ENCODE results near the gene TTC36. TPM values are rescaled to one million over a fixed set of nuclear protein-coding genes. Genes with fewer than 3 reads are reported as not detected.
A peak's percentile ranks its signal among the peaks of the same experiment; 100 is the strongest.
"Not testable (repeated sequence)": the region's sequence is repeated elsewhere in the genome, so short reads cannot be mapped to it uniquely, and the experiment has no call there.

TTC36 gene
- total and polyA plus RNA-seq, 2 experiments from 2014 or later = 0.40 to 1.0 TPM

DNA sequence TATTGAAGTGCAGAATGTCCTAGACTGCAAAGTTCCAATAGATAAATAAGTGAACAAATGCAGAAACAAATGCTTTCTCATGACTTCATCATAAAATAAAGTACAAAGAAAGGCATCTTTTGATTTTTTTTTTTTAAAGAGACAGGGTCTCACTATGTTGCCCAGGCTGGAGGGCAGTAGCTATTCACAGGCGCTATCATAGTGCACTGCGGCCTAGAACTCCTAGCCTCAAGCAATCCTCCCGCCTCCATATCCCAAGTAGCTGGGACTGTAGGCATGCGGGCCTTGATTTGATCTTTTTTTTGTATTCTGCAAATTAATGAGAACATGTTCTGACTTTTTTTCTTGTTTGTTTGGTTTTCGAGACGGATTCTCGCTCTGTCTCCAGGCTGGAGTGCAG, 47.4 kb downstream of the TTC36 start:
- H3K27ac Mint-ChIP-seq = no peak overlapping the region
- DNase-seq (ENCODE audit: low spot score) = no peak
- H3K9me2 ChIP-seq (ENCODE audit: insufficient read depth) = no peaks in the 10 kb centered on the region
- ATAC-seq = no peak
- H4K20me1 ChIP-seq (replicated peaks; ENCODE audit: insufficient read depth) = peaks cover 47% of the 10 kb centered on the region
- peak overlapping the region; percentile 6; the same call in 1 of the 3 replicates for H3K4me3 Mint-ChIP-seq
- peaks cover 7% of the 10 kb centered on the region; the same call in 2 of the 3 replicates for H3K4me1 Mint-ChIP-seq
- peaks cover 73% of the 10 kb centered on the region for H3K79me2 ChIP-seq (replicated peaks; ENCODE audit: insufficient read depth)
- H3K9me3 Mint-ChIP-seq = no peaks in the 10 kb centered on the region
- no peaks in the 10 kb centered on the region for H3K27me3 ChIP-seq (ENCODE audit: insufficient read depth)
- H3K4me1 ChIP-seq (ENCODE audit: insufficient read depth) = peaks cover 6% of the 10 kb centered on the region
- H3K27ac ChIP-seq (ENCODE audit: low read depth) = no peak overlapping the region
- H3K27me3 Mint-ChIP-seq (ENCODE audit: insufficient read depth, low read depth, poor library complexity) = peaks cover 4% of the 10 kb centered on the region
- no peak overlapping the region for H3K4me3 ChIP-seq
- H3F3A ChIP-seq (replicated peaks; ENCODE audit: low read depth) = peaks cover 2% of the 10 kb centered on the region; the same call in 1 of the 2 replicates
- H3K4me2 ChIP-seq = no peak overlapping the region
- no peaks in the 10 kb centered on the region for H3K36me3 ChIP-seq (ENCODE audit: insufficient read depth)
- TF ChIP-seq POLR2AphosphoS5 (IDR thresholded peaks at IDR 0.05; ENCODE audit: low read depth) = no peak
- TF ChIP-seq EZH2 (IDR thresholded peaks at IDR 0.05; ENCODE audit: low read depth, unreplicated experiment) = no peak
- no peak for TF ChIP-seq ZNF331 (CRISPR knock-in tag; IDR thresholded peaks at IDR 0.05; ENCODE audit: low read depth)
- TF ChIP-seq, protein P1, sequence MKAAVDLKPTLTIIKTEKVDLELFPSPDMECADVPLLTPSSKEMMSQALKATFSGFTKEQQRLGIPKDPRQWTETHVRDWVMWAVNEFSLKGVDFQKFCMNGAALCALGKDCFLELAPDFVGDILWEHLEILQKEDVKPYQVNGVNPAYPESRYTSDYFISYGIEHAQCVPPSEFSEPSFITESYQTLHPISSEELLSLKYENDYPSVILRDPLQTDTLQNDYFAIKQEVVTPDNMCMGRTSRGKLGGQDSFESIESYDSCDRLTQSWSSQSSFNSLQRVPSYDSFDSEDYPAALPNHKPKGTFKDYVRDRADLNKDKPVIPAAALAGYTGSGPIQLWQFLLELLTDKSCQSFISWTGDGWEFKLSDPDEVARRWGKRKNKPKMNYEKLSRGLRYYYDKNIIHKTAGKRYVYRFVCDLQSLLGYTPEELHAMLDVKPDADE (IDR thresholded peaks at IDR 0.05) = no peak
- no peaks in the 10 kb centered on the region for H3K36me3 Mint-ChIP-seq (ENCODE audit: low read depth)
- no peak overlapping the region for H2AFZ ChIP-seq

DNA sequence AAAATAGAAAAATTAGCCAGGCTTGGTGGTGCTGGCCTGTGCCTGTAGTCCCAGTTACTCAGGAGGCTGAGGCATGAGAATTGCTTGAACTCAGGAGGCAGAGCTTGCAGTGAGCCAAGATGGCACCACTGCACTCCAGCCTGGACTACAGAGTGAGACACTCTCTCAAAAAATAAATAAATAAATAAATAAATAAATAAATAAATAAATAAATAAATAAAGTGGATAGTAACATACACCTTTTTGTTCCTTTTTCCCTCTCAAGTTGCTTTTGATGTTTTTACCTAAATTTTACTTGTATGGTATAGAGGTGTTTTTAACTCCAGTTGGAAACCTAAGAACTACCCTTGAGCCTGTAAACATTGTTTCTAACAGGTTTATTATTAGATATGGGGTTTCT, 50.7 kb downstream of the TTC36 start:
- not testable (repeated sequence) for H3K9me2 ChIP-seq (ENCODE audit: insufficient read depth); DNase-seq (ENCODE audit: low spot score); ATAC-seq; H3K36me3 ChIP-seq (ENCODE audit: insufficient read depth); H3K4me3 Mint-ChIP-seq; H3K4me3 ChIP-seq; H3K9me3 Mint-ChIP-seq; H3K27ac ChIP-seq (ENCODE audit: low read depth); H3K4me1 Mint-ChIP-seq; H3K4me1 ChIP-seq (ENCODE audit: insufficient read depth); H3K27me3 Mint-ChIP-seq (ENCODE audit: insufficient read depth, low read depth, poor library complexity); H3F3A ChIP-seq (replicated peaks; ENCODE audit: low read depth); H2AFZ ChIP-seq; H3K4me2 ChIP-seq; H3K27ac Mint-ChIP-seq; H3K27me3 ChIP-seq (ENCODE audit: insufficient read depth)
- H3K36me3 Mint-ChIP-seq (ENCODE audit: low read depth) = peaks cover 11% of the 10 kb centered on the region
- H4K20me1 ChIP-seq (replicated peaks; ENCODE audit: insufficient read depth) = peaks cover 63% of the 10 kb centered on the region
- peaks cover 85% of the 10 kb centered on the region for H3K79me2 ChIP-seq (replicated peaks; ENCODE audit: insufficient read depth)

Other genes with a start within 250 kb of the TTC36 start
- not detected in 2 replicates for gene CD3E, start 222.7 kb upstream of the TTC36 start, total RNA-seq (2014; rRNA removed; shearing (Covaris generic))
- gene CD3E, start 222.7 kb upstream of the TTC36 start, polyA plus RNA-seq (2016; fragmentation: Nextera tagmentation; extraction: Ambion mirVana) = not detected in 2 replicates
- gene CD3D, start 184.8 kb upstream of the TTC36 start, total RNA-seq (2014; rRNA removed; shearing (Covaris generic)) = not detected in 2 replicates
- not detected in 2 replicates for gene CD3D, start 184.8 kb upstream of the TTC36 start, polyA plus RNA-seq (2016; fragmentation: Nextera tagmentation; extraction: Ambion mirVana)
- gene CD3G, start 183.1 kb upstream of the TTC36 start, total RNA-seq (2014; rRNA removed; shearing (Covaris generic)) = not detected in 2 replicates
- gene CD3G, start 183.1 kb upstream of the TTC36 start, polyA plus RNA-seq (2016; fragmentation: Nextera tagmentation; extraction: Ambion mirVana) = not detected in 2 replicates
- gene UBE4A, start 167.9 kb upstream of the TTC36 start, total RNA-seq (2014; rRNA removed; shearing (Covaris generic)) = 42.2 and 42.8 TPM in 2 replicates
- gene UBE4A, start 167.9 kb upstream of the TTC36 start, polyA plus RNA-seq (2016; fragmentation: Nextera tagmentation; extraction: Ambion mirVana) = 9.9 and 11.8 TPM in 2 replicates
- gene ATP5MG, start 125.9 kb upstream of the TTC36 start, total RNA-seq (2014; rRNA removed; shearing (Covaris generic)) = 41.7 and 50.1 TPM in 2 replicates
- gene ATP5MG, start 125.9 kb upstream of the TTC36 start, polyA plus RNA-seq (2016; fragmentation: Nextera tagmentation; extraction: Ambion mirVana) = 987 and 1,075 TPM in 2 replicates
- gene KMT2A, start 91.0 kb upstream of the TTC36 start, total RNA-seq (2014; rRNA removed; shearing (Covaris generic)) = 66.6 and 72.2 TPM in 2 replicates
- 29.0 and 34.3 TPM in 2 replicates for gene KMT2A, start 91.0 kb upstream of the TTC36 start, polyA plus RNA-seq (2016; fragmentation: Nextera tagmentation; extraction: Ambion mirVana)
- 17.7 and 25.4 TPM in 2 replicates for gene TMEM25, start 3.7 kb downstream of the TTC36 start, total RNA-seq (2014; rRNA removed; shearing (Covaris generic))
- 11.4 and 11.7 TPM in 2 replicates for gene TMEM25, start 3.7 kb downstream of the TTC36 start, polyA plus RNA-seq (2016; fragmentation: Nextera tagmentation; extraction: Ambion mirVana)
- gene IFT46, start 38.5 kb downstream of the TTC36 start, total RNA-seq (2014; rRNA removed; shearing (Covaris generic)) = 11.1 and 12.8 TPM in 2 replicates
- gene IFT46, start 38.5 kb downstream of the TTC36 start, polyA plus RNA-seq (2016; fragmentation: Nextera tagmentation; extraction: Ambion mirVana) = 4.3 and 4.6 TPM in 2 replicates
- gene ARCN1, start 44.9 kb downstream of the TTC36 start, total RNA-seq (2014; rRNA removed; shearing (Covaris generic)) = 106 and 109 TPM in 2 replicates
- gene ARCN1, start 44.9 kb downstream of the TTC36 start, polyA plus RNA-seq (2016; fragmentation: Nextera tagmentation; extraction: Ambion mirVana) = 79.9 and 83.3 TPM in 2 replicates
- gene PHLDB1, start 80.1 kb downstream of the TTC36 start, total RNA-seq (2014; rRNA removed; shearing (Covaris generic)) = 85.2 and 93.9 TPM in 2 replicates
- 45.3 and 46.0 TPM in 2 replicates for gene PHLDB1, start 80.1 kb downstream of the TTC36 start, polyA plus RNA-seq (2016; fragmentation: Nextera tagmentation; extraction: Ambion mirVana)
- gene TREH, start 152.2 kb downstream of the TTC36 start, total RNA-seq (2014; rRNA removed; shearing (Covaris generic)) = not detected in 2 replicates
- 0.24 and 0.36 TPM in 2 replicates for gene TREH, start 152.2 kb downstream of the TTC36 start, polyA plus RNA-seq (2016; fragmentation: Nextera tagmentation; extraction: Ambion mirVana)

Measured in GM23338 (cell line).